H1 (cell line): ENCODE results near the gene SLC2A2. TPM values are rescaled to one million over a fixed set of nuclear protein-coding genes. Genes with fewer than 3 reads are reported as not detected.

Source experiments
- CTCF ChIA-PET: fragments of 300-600 bp; sonication (Branson Sonifier 250); formaldehyde crosslinking; loops from one replicate; lab custom pipeline; 2021; ENCODE audit not compliant: partially characterized antibody; lab: Charles Lee
- POLR2A ChIA-PET: fragments of 300-600 bp; sonication (Branson Sonifier 250); formaldehyde crosslinking; loops from one replicate; lab custom pipeline; 2021; ENCODE audit warnings: inconsistent platforms; ENCODE audit not compliant: partially characterized antibody; lab: Charles Lee
- DNase-seq, 2 experiments: peaks; one replicate each; pipeline versions ENCODE4 v3.0.0 to v3.0.0-alpha.2; 2010 to 2022; ENCODE audit warnings: low spot score in 2 of 2, low read depth in 1 of 2, mixed read lengths in 1 of 2
- FAIRE-seq: peaks from 2 replicates; lab custom pipeline; 2011; peaks lifted over from hg19 to GRCh38; lab: Jason Lieb, UNC
- H2AFZ ChIP-seq: 2 replicates; pipeline ENCODE4 v1.8.1; 2012; ENCODE audit warnings: low read length, inconsistent platforms
- H2AK5ac ChIP-seq: 2 replicates; pipeline ENCODE4 v1.6.1; 2013; ENCODE audit warnings: low read depth, low read length
- H2BK120ac ChIP-seq: replicated peaks from 2 replicates; pipeline ENCODE3; 2013; ENCODE audit warnings: low read depth, low read length, inconsistent platforms
- H2BK12ac ChIP-seq: 2 replicates; pipeline ENCODE4 v1.6.1; 2013; ENCODE audit warnings: low read depth, low read length
- H2BK15ac ChIP-seq: 2 replicates; pipeline ENCODE4 v1.6.1; 2013; ENCODE audit warnings: low read length
- H2BK20ac ChIP-seq: 2 replicates; pipeline ENCODE4 v1.6.1; 2013; ENCODE audit warnings: low read length
- H2BK5ac ChIP-seq: 2 replicates; pipeline ENCODE4 v1.6.1; 2013; ENCODE audit warnings: low read depth, low read length
- H3K14ac ChIP-seq: 2 replicates; pipeline ENCODE4 v1.6.1; 2013; ENCODE audit warnings: inconsistent platforms; ENCODE audit not compliant: insufficient read length
- H3K18ac ChIP-seq: 2 replicates; pipeline ENCODE4 v1.6.1; 2013; ENCODE audit warnings: low read length; ENCODE audit errors: extremely low read depth
- H3K23ac ChIP-seq: 2 replicates; pipeline ENCODE4 v1.6.1; 2013; ENCODE audit warnings: inconsistent platforms; ENCODE audit not compliant: insufficient read length
- H3K23me2 ChIP-seq: 2 replicates; pipeline ENCODE4 v1.6.1; 2013; ENCODE audit warnings: low read depth, low read length
- H3K27ac ChIP-seq: 2 replicates; pipeline ENCODE4 v1.6.1; 2011; ENCODE audit warnings: low read depth, low read length, inconsistent platforms
- H3K27me3 ChIP-seq, 4 experiments: replicated peaks in 1 of 4; 1 replicate in 1 of 4; 2 replicates in 3 of 4; pipeline versions ENCODE4 v1.6.1 to v1.8.1; 2011 to 2013; ENCODE audit warnings: low read length in 3 of 4, mild to moderate bottlenecking in 3 of 4, inconsistent platforms in 2 of 4, mixed read lengths in 2 of 4, moderate library complexity in 1 of 4; ENCODE audit not compliant: control insufficient read depth in 3 of 4, insufficient read depth in 3 of 4; ENCODE audit errors: extremely low read depth in 1 of 4
- H3K36me3 ChIP-seq, 4 experiments: 2 replicates each; pipeline versions ENCODE4 v1.6.1 to v1.8.1; 2011 to 2013; ENCODE audit warnings: mild to moderate bottlenecking in 4 of 4, low read length in 3 of 4, moderate library complexity in 2 of 4, control low read depth in 1 of 4, inconsistent platforms in 1 of 4; ENCODE audit not compliant: insufficient read depth in 4 of 4, control insufficient read depth in 2 of 4
- H3K4ac ChIP-seq: replicated peaks from 2 replicates; pipeline ENCODE3; 2013; ENCODE audit warnings: low read length, low read depth, mixed read lengths, inconsistent platforms; ENCODE audit not compliant: insufficient read length
- H3K4me1 ChIP-seq, 4 experiments: replicated peaks in 1 of 4; 1 replicate in 1 of 4; 2 replicates in 3 of 4; pipeline versions ENCODE4 v1.6.1 to v1.8.1; 2011 to 2013; ENCODE audit warnings: low read length in 3 of 4, inconsistent platforms in 2 of 4, mixed read lengths in 1 of 4; ENCODE audit not compliant: insufficient read depth in 4 of 4, control insufficient read depth in 3 of 4
- H3K4me2 ChIP-seq, 2 experiments: 2 replicates each; pipeline versions ENCODE4 v1.6.1 to v1.8.1; 2011 to 2013; ENCODE audit warnings: low read depth in 2 of 2, low read length in 2 of 2, control low read depth in 1 of 2, inconsistent platforms in 1 of 2, mild to moderate bottlenecking in 1 of 2; ENCODE audit not compliant: insufficient read depth in 1 of 2
- H3K4me3 ChIP-seq, 4 experiments: fragments of 200-600, 300-600 bp in 1 of 4; sonication (generic), shearing (Covaris generic), sonication (Bioruptor Twin) in 1 of 4; 2 replicates each; pipeline versions ENCODE4 v1.5.1 to v1.8.1; 2011 to 2016; ENCODE audit warnings: low read length in 4 of 4, low read depth in 3 of 4, control low read depth in 2 of 4, inconsistent platforms in 2 of 4, mild to moderate bottlenecking in 2 of 4, mixed read lengths in 1 of 4, moderate library complexity in 1 of 4; ENCODE audit not compliant: insufficient read depth in 2 of 4; ENCODE audit errors: extremely low read depth in 1 of 4
- H3K56ac ChIP-seq: replicated peaks from 2 replicates; pipeline ENCODE3; 2013; ENCODE audit warnings: low read depth, mild to moderate bottlenecking, mixed read lengths, low read length, inconsistent platforms; ENCODE audit not compliant: insufficient read length
- H3K79me1 ChIP-seq: 2 replicates; pipeline ENCODE4 v1.6.1; 2013; ENCODE audit warnings: low read depth, low read length, control low read depth
- H3K79me2 ChIP-seq, 2 experiments: 2 replicates each; pipeline versions ENCODE4 v1.6.1 to v1.8.1; 2012 to 2013; ENCODE audit warnings: low read length in 2 of 2, mild to moderate bottlenecking in 2 of 2, inconsistent platforms in 1 of 2; ENCODE audit not compliant: insufficient read depth in 2 of 2, control insufficient read depth in 1 of 2
- H3K9ac ChIP-seq, 4 experiments: replicated peaks in 1 of 4; 1 replicate in 1 of 4; 2 replicates in 3 of 4; pipeline versions ENCODE4 v1.6.1 to v1.8.1; 2011 to 2013; ENCODE audit warnings: low read depth in 3 of 4, low read length in 3 of 4, control low read depth in 2 of 4, mild to moderate bottlenecking in 2 of 4, moderate library complexity in 2 of 4, inconsistent platforms in 1 of 4; ENCODE audit errors: extremely low read depth in 1 of 4
- H3K9me3 ChIP-seq, 2 experiments: 2 replicates each; pipeline versions ENCODE4 v1.6.1 to v1.8.1; 2012 to 2013; ENCODE audit warnings: mild to moderate bottlenecking in 2 of 2, moderate library complexity in 2 of 2, control low read depth in 1 of 2, inconsistent platforms in 1 of 2, low read depth in 1 of 2, low read length in 1 of 2, mixed read lengths in 1 of 2; ENCODE audit not compliant: insufficient read depth in 2 of 2
- H4K20me1 ChIP-seq, 2 experiments: replicated peaks in 1 of 2; 2 replicates each; pipeline versions ENCODE3 to v1.8.1; 2011 to 2013; ENCODE audit warnings: inconsistent platforms in 2 of 2, low read length in 2 of 2, mild to moderate bottlenecking in 1 of 2; ENCODE audit not compliant: insufficient read depth in 2 of 2, control insufficient read depth in 1 of 2
- H4K5ac ChIP-seq: 2 replicates; pipeline ENCODE4 v1.6.1; 2013; ENCODE audit warnings: low read length, low read depth, mixed read lengths, inconsistent platforms; ENCODE audit not compliant: insufficient read length
- H4K8ac ChIP-seq: 2 replicates; pipeline ENCODE4 v1.8.0; 2013; ENCODE audit warnings: mild to moderate bottlenecking, moderate library complexity, low read length, inconsistent platforms; ENCODE audit not compliant: insufficient read depth; ENCODE audit errors: extremely low read depth
- H4K91ac ChIP-seq: replicated peaks from 2 replicates; pipeline ENCODE3; 2013; ENCODE audit warnings: low read length, mixed read lengths, inconsistent platforms; ENCODE audit not compliant: insufficient read length
- CTCF ChIP-seq, 3 experiments: IDR thresholded peaks; 1 replicate in 2 of 3; 2 replicates in 1 of 3; pipeline versions ENCODE4 v1.5.1 to v1.6.1; 2011; ENCODE audit warnings: low read length in 3 of 3, mild to moderate bottlenecking in 3 of 3, inconsistent platforms in 2 of 3, low read depth in 1 of 3, moderate library complexity in 1 of 3; ENCODE audit not compliant: insufficient read depth in 1 of 3; ENCODE audit errors: control extremely low read depth in 1 of 3
- NANOG ChIP-seq: IDR thresholded peaks from 2 replicates; pipeline ENCODE4 v1.6.1; 2011; ENCODE audit warnings: low read length, low read depth, mild to moderate bottlenecking, inconsistent platforms; ENCODE audit not compliant: insufficient read depth, poor library complexity, severe bottlenecking
- RAD21 ChIP-seq, 2 experiments: IDR thresholded peaks in 1 of 2; conservative IDR thresholded peaks in 1 of 2; 2 replicates each; pipeline ENCODE4 v1.6.1; 2011; ENCODE audit warnings: low read depth in 2 of 2, low read length in 2 of 2, improper control_type of control experiment in 1 of 2, inconsistent platforms in 1 of 2, mild to moderate bottlenecking in 1 of 2, moderate library complexity in 1 of 2
- SIN3A ChIP-seq, 2 experiments: IDR thresholded peaks in 1 of 2; conservative IDR thresholded peaks in 1 of 2; 2 replicates each; pipeline ENCODE4 v1.6.1; 2011 to 2012; ENCODE audit warnings: low read length in 2 of 2, improper control_type of control experiment in 1 of 2, low read depth in 1 of 2, mild to moderate bottlenecking in 1 of 2
- SP4 ChIP-seq: IDR thresholded peaks from 2 replicates; pipeline ENCODE4 v1.6.1; 2012; ENCODE audit warnings: low read length, inconsistent platforms
- SRF ChIP-seq: IDR thresholded peaks from 2 replicates; pipeline ENCODE4 v1.6.1; 2011; ENCODE audit warnings: mild to moderate bottlenecking, low read depth, low read length, moderate library complexity
- TEAD4 ChIP-seq: IDR thresholded peaks from 2 replicates; pipeline ENCODE4 v1.6.1; 2012; ENCODE audit warnings: low read depth, low read length, inconsistent platforms, mixed read lengths
- WGBS, 2 experiments: shearing (Covaris generic) in 1 of 2; methylation state at CpG; one replicate each; pipeline versions ENCODE4 v1.1.6 to v1.1.7; 2013 to 2015; ENCODE audit warnings: low lambda C conversion rate in 2 of 2, mixed read lengths in 2 of 2, inconsistent platforms in 1 of 2, low coverage in 1 of 2, missing lambda C conversion rate in 1 of 2; ENCODE audit not compliant: insufficient replicate concordance in 2 of 2, insufficient coverage in 1 of 2, insufficient read length in 1 of 2; ENCODE audit errors: extremely low coverage in 1 of 2, missing lambda C conversion rate in 1 of 2; 5-methylcytosine and 5-hydroxymethylcytosine counted together
- polyA plus RNA-seq, 7 experiments: library from polyadenylated mRNA; depleted of rRNA in 3 of 7; stranded (reverse) in 5 of 7; unstranded in 2 of 7; fragments of >200 nt in 5 of 7; fragments of 200-250 nt in 2 of 7; gene quantifications; 1 replicate in 5 of 7; 2 replicates in 1 of 7; 4 replicates in 1 of 7; pipeline versions ENCODE4 v1.2.1 to v1.2.3, GENCODE V29; 2011 to 2013; ENCODE audit warnings: missing spikeins in 2 of 7, mixed read lengths in 2 of 7
- total RNA-seq: library from RNA; stranded (reverse); fragmentation: NEBNext Ultra II Directional; extraction: Animal tissue kit (Norgen Biotek cat#: 25700); gene quantifications from 2 replicates; pipeline ENCODE4 v1.2.1, GENCODE V29; 2021
- TF ChIP-seq, protein P1 (sequence below): IDR thresholded peaks from 2 replicates; pipeline ENCODE4 v1.6.1; 2012; ENCODE audit warnings: inconsistent platforms

The SLC2A2 gene
- total and polyA plus RNA-seq, 2 of the 8 experiments (the other 6 are each of a cell fraction or from before 2014, with no cell fraction given): not detected

GRCh38 chr3:170961616-170962400 is 64.7 kb downstream of the SLC2A2 start:
- Histone ChIP-seq H3K23ac (no peak overlapping the region), H3K56ac (no peak overlapping the region), H3K18ac (no peak overlapping the region), H3K79me1 (no peaks in the 10 kb centered on the region), H3K79me2 (no peaks in the 10 kb centered on the region), H2AK5ac (no peak overlapping the region), H4K8ac (no peak overlapping the region), H4K91ac (no peak overlapping the region), H4K5ac (no peak overlapping the region), H2BK12ac (no peak overlapping the region), H3K14ac (no peak overlapping the region), H3K27me3 (no peaks in the 10 kb centered on the region), H3K4ac (no peak overlapping the region), H2BK5ac (no peak overlapping the region), H3K9ac (no peak overlapping the region), H2BK15ac (no peak overlapping the region), H3K4me3 (no peak overlapping the region), H3K9me3 (no peaks in the 10 kb centered on the region), H3K27ac (no peak overlapping the region), H3K23me2 (no peaks in the 10 kb centered on the region), H2BK20ac (no peak overlapping the region), H4K20me1 (no peaks in the 10 kb centered on the region), H3K4me1 (peaks cover 0 to 3% (median 0%) of the 10 kb centered on the region in 4 experiments; a peak in 1 of 7 replicates), H3K36me3 (no peaks in the 10 kb centered on the region), H3K4me2 (no peak overlapping the region), H2BK120ac (no peak overlapping the region), H2AFZ (no peak overlapping the region)
- ChIA-PET CTCF (interaction anchor here (0.6 to 1.7 kb wide), 39 partner anchors 9 to 1615 kb away, joined by 3 to 9 read pairs (median 3); no protein-coding TSS in a partner anchor), POLR2A (interaction anchor here (0.7 kb wide), 1 partner anchor 497 kb away, joined by 3 read pairs; no protein-coding TSS in a partner anchor)
- peak; percentile 81 for FAIRE-seq
- 45% methylated on average over 4 of the region's 4 CpGs; no CpG with 5 or more reads in 1 of the 2 experiments for WGBS, 2 experiments
- DNase-seq: no peak
- TF ChIP-seq SRF (no peak), NANOG (no peak), SP4 (no peak), RAD21 (IDR thresholded peaks at IDR 0.05 in 1 of 2, conservative IDR thresholded peaks at IDR 0.05 in 1 of 2; ENCODE audit: low read depth in 2 of 2, low read length in 2 of 2) (peak; percentile 71 to 77), TEAD4 (no peak), CTCF (IDR thresholded peaks at IDR 0.05; ENCODE audit: control extremely low read depth in 1 of 3, insufficient read depth in 1 of 3, low read depth in 1 of 3, low read length in 3 of 3) (peak in 2 of 3 experiments; percentile 32 to 46; a peak in 2 of 4 replicates), SIN3A (conservative IDR thresholded peaks at IDR 0.05 in 1 of 2, IDR thresholded peaks at IDR 0.05 in 1 of 2; ENCODE audit: low read depth in 1 of 2, low read length in 2 of 2) (no peak)
- TF ChIP-seq, protein P1, sequence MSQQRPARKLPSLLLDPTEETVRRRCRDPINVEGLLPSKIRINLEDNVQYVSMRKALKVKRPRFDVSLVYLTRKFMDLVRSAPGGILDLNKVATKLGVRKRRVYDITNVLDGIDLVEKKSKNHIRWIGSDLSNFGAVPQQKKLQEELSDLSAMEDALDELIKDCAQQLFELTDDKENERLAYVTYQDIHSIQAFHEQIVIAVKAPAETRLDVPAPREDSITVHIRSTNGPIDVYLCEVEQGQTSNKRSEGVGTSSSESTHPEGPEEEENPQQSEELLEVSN: no peak
